ENCODE measurements around the gene IGF1R.

The IGF1R gene

DNA sequence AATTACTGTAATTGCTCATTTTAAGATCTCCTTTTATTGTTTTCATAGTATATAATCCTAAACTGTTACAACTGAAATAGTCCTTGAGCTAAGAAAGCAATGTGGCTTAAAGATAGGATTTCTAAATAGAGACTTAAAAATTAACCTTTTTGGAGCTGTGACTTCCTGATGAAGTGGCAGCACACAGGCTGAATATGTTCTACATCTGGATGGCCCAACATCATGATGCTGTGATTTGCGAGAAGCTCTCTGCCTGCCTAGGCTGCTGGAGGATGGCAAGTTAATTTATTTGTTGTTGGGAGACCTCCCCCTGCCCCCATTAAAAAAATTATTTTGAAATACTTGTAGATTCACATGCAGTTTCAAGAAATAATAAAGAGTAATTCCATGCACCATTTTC is 134.5 kb downstream of the IGF1R start:
- DNase-seq, result no peak
- in situ Hi-C loops (cut with MboI; ENCODE audit: low pct_unique_long_range_greater_than_20kb, low sequenced_read_pairs), result no loop called here

DNA sequence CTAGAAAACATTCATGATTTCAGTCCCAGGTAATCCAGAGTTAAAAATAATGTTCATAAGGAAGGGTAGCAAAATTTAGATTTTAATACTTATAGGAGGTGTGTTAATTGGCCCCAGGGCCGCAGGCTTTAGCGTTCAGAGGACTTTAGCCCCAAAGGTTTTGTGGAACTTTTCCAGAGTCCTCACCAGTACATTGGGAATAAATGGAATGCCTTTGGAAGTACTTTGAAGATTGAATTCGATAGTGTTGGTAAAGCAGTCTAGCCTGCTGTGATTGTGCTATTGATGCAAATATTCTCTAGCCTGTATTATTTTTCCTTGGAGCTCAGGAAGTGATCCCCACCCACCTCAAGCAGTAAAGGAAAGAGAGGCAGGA is 137.1 kb downstream of the IGF1R start:
- in situ Hi-C loops (cut with MboI; ENCODE audit: low pct_unique_long_range_greater_than_20kb, low sequenced_read_pairs), result no loop called here
- no peak for DNase-seq

DNA sequence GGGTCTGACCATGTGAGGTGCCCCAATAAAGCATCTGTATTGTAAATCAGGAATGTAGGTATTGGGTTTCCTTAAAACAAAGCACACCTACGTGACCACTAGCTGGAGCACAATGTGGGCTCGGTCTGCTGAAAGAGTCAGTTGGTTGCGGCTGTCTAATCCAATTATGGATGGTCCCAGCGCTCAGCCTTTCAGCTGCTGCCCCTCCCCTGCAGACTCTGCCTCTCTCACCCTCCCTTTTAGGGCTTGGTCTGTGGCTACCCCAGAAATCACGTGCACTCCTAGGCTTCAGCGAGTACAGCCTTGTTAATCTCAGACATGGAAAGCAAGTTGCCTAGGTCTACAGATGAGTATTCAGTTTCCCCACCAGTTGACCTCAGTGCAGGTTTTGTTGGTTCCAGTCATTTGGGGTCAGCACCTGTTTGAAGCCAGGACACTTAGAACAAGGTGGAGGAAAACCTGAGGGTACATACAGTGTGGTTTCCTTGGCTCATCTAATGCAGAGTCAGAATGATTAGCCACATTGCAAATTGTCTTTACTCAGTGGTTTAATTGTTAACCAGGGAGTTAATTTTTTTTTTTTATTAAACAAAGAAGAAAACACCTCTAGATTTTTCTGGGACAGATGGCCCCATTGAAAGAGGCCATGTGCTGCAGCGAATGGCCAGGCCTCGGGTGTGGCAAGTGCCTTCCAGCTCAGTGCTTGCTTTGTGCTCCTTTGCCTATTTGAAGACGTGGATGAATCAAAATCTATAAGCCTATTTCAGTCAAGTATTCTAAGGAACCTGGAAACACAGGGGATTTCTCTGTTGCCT is 137.7 kb downstream of the IGF1R start:
- DNase-seq, result no peak
- in situ Hi-C loops (cut with MboI; ENCODE audit: low pct_unique_long_range_greater_than_20kb, low sequenced_read_pairs), result no loop called here

GRCh38 chr15:98786717-98787116 is 138.4 kb downstream of the IGF1R start:
- in situ Hi-C loops (cut with MboI; ENCODE audit: low pct_unique_long_range_greater_than_20kb, low sequenced_read_pairs), result no loop called here
- no peak for DNase-seq

DNA sequence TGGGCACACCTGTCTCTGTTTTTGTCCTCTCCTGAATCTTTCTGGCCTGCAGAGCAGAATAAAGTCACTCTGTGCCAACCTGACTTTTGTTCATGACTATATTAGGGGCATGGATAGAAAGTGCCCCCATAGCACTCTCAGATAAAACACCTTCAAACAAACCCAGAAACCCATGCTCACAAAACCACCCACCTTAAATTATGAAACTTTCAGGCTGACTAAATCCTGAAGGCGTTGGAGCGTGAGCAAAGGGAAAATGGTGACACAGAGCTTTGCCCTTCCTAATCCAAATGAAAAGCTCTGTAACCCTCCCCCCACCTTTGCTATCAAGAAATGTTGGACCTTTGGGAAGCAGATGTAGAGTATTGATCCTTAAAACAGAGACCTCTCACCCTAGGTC is 138.9 kb downstream of the IGF1R start:
- in situ Hi-C loops (cut with MboI; ENCODE audit: low pct_unique_long_range_greater_than_20kb, low sequenced_read_pairs), result no loop called here

DNA sequence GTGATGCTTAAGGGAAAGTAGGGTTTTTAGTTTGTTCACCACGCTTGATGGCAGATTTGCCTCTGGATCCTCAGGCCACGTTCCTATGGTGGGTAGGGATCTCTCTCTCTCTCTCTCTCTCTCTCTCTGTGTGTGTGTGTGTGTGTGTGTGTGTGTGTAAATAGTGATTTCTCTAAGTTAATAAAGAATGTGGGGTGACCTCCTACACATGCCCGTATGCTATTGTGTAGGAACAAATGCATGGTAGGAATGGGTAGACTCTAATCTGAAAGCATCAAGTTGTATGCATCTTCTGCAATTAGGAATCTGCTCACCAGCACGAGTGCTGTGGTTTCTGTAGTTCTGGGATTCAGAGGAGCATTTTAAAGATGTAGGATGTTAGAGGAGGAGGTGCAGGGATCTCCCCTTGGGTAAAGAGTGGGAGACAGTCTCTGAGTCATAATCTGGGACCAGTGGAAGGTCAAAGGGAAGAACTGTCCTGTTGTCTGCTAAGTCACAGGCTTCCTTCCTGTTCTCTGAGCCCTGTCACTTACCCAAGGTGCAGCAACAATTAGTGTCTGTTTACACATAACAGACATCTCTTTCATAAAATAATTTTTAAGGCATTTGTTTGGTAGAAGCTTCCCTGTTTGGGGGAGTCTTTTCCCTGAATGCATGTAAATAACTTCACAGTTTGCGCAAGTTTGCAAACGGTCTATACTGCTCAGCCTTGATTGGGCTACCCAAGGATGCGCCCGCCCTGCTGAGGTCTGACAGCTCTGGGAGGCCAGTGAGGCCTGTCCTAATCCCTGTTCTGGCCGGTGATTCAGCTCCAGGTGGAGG is 139.8 kb downstream of the IGF1R start:
- DNase-seq, result peak; percentile 37

More for the DNA sequence above, 138.9 kb downstream of the IGF1R start:
- DNase-seq, result no peak

DNA sequence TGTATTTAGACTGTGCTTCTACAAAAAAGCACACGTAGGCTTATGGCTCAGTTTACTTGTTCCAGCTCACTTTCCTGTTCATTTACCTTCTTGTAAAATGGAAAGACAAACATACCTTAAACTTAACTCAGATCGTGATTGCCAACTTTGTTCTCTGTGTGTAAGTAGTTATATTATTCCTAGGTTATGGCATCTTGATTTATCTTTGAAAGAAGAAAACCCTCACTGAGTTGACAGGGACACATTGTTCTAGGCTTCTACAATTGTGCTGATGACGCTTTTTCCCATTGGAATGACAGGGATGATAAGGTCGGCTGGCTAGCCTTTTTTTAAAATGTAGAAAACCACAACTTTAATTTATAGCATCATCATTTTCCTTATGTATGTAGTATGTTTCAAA is 140.7 kb downstream of the IGF1R start:
- in situ Hi-C loops (cut with MboI; ENCODE audit: low pct_unique_long_range_greater_than_20kb, low sequenced_read_pairs), result no loop called here
- no peak for DNase-seq

More for the DNA sequence above, 139.8 kb downstream of the IGF1R start:
- in situ Hi-C loops (cut with MboI; ENCODE audit: low pct_unique_long_range_greater_than_20kb, low sequenced_read_pairs), result no loop called here

DNA sequence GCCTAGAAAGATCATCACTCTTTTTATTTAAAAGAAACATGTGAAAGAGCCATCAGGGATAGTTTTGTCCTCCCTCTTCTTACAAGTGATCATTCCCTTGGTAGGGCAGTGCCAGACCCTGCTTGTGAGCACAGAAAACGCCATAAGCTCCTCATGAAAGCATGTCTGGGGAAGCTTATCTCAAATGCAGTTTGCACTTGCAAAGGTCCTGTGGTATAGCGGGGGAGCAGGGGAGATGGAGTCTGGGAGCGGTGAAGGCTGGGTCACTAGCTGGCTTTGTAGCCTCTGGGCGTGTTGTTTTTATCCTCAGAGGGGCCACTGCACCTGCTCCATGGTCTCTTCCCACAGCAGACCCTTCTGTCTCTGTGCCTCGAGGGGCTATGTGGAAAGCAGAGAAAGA is 141.9 kb downstream of the IGF1R start:
- in situ Hi-C loops (cut with MboI; ENCODE audit: low pct_unique_long_range_greater_than_20kb, low sequenced_read_pairs), result no loop called here
- no peak for DNase-seq

GRCh38 chr15:98791046-98791701 is 142.8 kb downstream of the IGF1R start:
- in situ Hi-C loops (cut with MboI; ENCODE audit: low pct_unique_long_range_greater_than_20kb, low sequenced_read_pairs), result no loop called here
- no peak for DNase-seq

DNA sequence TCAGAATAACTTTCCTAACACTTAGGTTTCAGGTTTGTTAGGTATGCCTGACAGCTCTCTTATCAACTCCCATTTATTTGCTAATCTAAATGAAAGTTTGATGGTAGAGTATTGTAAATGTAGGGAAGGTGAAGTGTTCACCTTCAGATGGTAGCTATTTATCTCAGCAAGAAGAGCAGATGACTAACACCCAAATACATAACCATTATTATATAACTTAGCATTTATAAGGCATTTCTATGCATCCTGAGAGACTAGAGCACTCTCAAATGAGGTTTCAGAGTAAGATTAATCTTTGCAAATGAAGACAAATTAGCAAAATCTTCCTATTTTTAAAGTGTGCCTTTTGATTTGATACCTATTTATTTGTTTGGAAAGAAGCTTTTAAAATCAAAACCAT is 143.8 kb downstream of the IGF1R start:
- DNase-seq, result no peak
- in situ Hi-C loops (cut with MboI; ENCODE audit: low pct_unique_long_range_greater_than_20kb, low sequenced_read_pairs), result no loop called here

- in situ Hi-C loops (cut with MboI; ENCODE audit: low pct_unique_long_range_greater_than_20kb, low sequenced_read_pairs), result no loop called here
- DNase-seq, result no peak
Observed at GRCh38 chr15:98794211-98794610, 145.9 kb downstream of the IGF1R start.

- no peak for DNase-seq
- in situ Hi-C loops (cut with MboI; ENCODE audit: low pct_unique_long_range_greater_than_20kb, low sequenced_read_pairs), result no loop called here
Observed at GRCh38 chr15:98794748-98795147, 146.4 kb downstream of the IGF1R start.

- in situ Hi-C loops (cut with MboI; ENCODE audit: low pct_unique_long_range_greater_than_20kb, low sequenced_read_pairs), result no loop called here
Observed at GRCh38 chr15:98795980-98796379, 147.6 kb downstream of the IGF1R start.

GRCh38 chr15:98796685-98797357 is 148.5 kb downstream of the IGF1R start:
- no peak for DNase-seq
- in situ Hi-C loops (cut with MboI; ENCODE audit: low pct_unique_long_range_greater_than_20kb, low sequenced_read_pairs), result no loop called here

More at GRCh38 chr15:98795980-98796379, 147.6 kb downstream of the IGF1R start:
- no peak for DNase-seq

- no peak for DNase-seq
- in situ Hi-C loops (cut with MboI; ENCODE audit: low pct_unique_long_range_greater_than_20kb, low sequenced_read_pairs), result no loop called here
Observed at GRCh38 chr15:98798375-98798893, 150.1 kb downstream of the IGF1R start.

DNA sequence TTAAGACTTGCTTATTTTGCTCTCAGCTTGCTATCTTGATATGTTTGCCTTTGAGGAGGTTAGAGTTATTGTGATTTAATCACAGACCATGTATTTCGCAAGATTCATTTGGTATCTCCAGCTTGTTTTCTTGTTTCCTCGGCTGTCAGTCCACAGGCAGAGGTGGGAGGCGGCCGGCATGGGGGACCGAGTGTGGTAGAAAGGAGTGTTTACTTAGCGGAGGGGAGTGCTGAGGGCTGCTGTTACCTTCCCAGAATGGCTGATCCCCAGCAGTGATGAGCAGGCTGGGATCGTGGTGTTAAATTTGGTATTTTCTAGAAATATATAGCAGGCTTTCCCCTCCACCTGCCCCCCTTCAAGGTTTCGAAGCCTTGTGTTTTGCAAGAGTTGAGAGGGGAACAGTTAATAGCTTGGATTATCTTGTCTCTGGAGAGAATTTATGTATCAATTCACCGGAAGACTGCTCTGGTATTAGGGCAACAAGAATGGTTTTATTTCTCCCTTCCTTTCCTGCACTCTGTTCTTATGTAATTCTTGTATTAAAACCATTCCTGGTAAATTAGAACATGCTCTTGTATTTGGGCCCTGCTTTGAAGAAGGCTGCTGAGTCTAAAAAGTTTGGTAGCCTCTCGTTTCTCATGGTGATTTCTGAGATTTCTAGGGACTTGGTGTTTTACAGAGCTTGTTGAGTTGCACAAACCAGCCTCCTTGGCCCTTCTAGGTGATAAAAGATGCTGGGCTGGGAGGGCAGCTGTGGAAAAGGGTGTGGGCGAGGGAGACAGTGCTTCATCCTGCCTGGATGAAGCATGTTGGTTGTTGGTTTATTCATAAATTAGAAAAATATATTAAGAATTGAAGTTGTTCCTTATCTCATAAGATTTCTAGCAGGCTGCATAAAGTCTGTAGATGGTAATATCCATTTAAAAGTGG is 151.4 kb downstream of the IGF1R start:
- DNase-seq, result peak; percentile 50
- in situ Hi-C loops (cut with MboI; ENCODE audit: low pct_unique_long_range_greater_than_20kb, low sequenced_read_pairs), result no loop called here

DNA sequence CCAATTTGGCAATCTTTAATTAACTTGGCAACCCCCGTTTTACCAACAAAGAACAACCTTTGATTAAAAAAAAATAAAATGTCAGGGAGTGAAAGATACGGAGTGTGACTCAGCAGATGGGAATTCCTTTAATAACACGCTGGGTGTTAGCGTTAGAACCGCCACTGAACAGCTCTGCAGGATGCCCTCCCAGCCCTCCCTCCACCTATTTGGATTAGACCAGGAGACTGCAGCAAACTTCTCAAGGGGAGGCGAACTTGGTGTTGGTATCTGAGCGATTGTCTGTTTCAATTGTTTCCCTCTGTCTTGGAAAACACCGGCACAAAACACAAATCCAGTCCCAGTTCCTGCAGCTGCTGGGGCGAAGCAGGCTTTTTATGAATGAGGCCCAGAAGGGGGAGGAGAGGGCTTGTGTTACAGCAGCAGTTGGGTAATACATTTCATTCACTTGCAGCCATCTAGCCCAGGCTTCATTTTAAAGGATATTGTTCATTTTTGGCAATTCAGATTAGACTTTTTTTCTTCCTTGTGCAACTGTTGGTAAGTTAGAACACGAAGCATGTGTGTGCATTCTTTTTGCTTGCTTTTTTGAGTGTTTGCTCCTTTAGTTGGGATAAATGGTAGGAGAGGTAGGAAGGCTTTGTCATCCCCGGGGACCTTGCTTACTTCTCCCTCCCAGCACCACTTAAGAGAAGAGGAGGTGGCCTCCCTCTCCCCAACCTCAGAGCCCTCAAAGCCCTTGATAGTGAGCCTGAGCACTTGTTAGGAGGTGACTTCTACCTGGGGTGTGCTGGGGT is 152.3 kb downstream of the IGF1R start:
- peak; percentile 55 for DNase-seq
- in situ Hi-C loops (cut with MboI; ENCODE audit: low pct_unique_long_range_greater_than_20kb, low sequenced_read_pairs), result no loop called here

GRCh38 chr15:98801234-98801561 is 152.9 kb downstream of the IGF1R start:
- in situ Hi-C loops (cut with MboI; ENCODE audit: low pct_unique_long_range_greater_than_20kb, low sequenced_read_pairs), result no loop called here
- no peak for DNase-seq
